ENCODE measurements around the gene CAPZA1.
A peak's percentile ranks its signal among the peaks of the same experiment; 100 is the strongest.
"Not testable (repeated sequence)": the region's sequence is repeated elsewhere in the genome, so short reads cannot be mapped to it uniquely, and the experiment has no call there.

Gene CAPZA1

GRCh38 chr1:112619518-112620376 is at the start of gene CAPZA1:
Gene CAPZA1 (plus strand): TSS chr1:112619832. CDS start chr1:112619845, 13 bp downstream.
- Histone ChIP-seq H3K27ac (peak within 1 kb of the TSS; percentile 90 to 100 (median 99)), H3K4me3 (peak within 1 kb of the TSS; percentile 74 to 97 (median 90))

DNA sequence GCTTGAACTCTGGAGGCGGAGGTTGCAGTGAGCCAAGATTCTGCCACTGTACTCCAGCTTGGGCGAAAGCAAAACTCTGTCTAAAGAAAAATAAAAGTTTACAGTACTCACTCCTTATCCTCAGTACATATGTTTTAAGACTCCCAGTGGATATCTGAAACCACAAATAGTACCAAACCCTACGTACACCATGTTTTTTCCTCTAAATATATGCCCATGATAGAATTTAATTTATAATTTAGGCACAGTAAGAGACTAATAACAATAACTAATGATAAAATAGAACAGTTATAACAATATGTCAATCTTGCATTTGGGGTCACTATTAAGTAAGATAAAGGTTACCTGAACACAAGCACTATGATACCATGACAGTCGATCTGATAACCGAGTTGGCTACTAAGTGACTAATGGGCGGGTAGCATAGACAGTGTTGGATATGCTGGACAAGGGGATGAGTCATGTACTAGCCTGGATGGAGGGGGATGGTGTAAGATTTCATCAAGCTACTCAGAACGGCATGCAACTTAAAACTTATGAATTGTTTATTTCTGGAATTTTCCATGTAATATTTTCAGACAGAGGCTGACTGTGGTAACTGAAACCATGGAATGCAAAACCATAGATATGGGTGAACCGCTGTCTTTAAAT is 44.4 kb upstream of the CAPZA1 start:
- Histone ChIP-seq H3K27ac (no peak overlapping the region), H3K4me3 (no peak overlapping the region)

DNA sequence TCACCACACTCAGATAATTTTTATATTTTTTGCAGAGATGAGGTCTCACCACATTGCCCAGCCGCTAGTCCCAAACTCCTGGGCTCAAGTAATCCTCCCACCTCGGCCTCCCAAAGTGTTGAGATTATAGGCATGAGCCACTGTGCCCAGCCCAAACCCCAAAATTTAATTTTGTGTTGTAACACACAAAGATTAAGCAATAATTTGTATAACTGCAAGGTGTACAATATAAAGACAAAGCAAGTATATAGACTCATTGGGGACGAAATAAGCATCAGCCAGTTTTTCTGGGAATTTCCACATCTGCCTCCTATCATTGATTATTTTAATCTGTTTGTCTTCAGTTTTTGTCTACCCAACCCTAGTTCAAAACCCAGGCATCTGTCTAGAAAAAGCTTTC is 43.4 kb upstream of the CAPZA1 start:
- no peak overlapping the region for H3K4me3 ChIP-seq
- H3K27ac ChIP-seq = no peak overlapping the region

DNA sequence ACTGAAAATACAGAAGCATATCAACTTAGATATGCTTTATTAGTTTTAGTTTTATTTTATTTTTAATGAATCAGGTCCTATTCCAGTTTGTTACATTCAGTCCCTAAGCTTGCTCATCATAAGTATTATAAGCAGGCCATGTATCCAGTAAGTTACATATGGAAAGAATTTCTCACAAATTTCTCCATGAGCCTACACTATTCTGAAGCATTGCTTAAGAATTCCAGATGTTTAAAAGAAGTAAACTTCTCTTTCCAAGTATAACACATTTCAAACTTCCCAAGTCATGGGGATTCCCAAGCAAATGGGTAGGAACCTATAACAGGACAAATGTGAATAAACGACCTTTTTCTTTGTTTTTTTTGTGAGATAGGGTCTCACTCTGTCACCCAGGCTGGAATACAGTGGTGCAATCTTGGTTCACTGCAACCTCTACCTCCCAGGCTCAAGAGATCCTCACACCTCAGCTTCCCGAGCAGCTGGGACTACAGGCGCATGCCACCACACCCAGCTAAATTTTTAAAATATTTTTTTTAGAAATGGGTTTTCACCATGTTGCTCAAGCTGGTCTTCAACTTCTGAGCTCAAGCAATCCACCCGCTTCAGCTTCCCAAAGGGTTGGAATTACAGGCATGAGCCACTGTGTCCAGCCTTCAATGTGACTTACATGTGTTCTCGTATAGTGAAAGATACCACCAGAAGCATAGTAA is 39.7 kb upstream of the CAPZA1 start:
- H3K27ac ChIP-seq = no peak overlapping the region
- H3K4me3 ChIP-seq = no peak overlapping the region

DNA sequence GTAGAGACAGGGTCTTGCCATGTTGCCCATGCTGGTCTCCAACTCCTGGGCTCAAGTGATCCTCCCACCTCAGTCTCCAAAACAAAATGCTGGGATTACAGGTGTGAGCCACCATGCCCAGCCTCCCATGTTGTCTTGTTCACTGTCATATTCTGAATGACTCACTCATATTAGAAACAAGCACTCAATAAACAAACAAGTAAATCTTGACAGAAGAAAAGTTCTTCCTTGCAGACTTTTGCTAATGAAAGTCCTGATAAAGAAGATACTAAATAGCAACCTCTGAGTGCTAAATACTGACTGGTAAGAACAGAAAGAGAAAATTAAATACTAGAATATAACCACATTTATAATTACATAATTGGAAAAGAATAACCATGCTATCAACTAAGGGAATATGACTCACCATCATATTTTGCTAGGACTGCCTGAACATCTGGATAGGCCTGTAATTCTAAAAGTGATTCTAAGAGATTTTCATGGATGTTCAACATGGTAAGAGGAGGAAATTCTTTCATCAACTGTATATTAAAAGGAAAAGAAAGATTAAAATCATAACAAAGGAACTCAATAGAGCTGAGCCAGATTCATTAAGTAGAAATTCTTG is 37.9 kb upstream of the CAPZA1 start:
- Histone ChIP-seq H3K27ac (peak overlapping the region in 2 of 21 experiments; percentile 6 to 23), H3K4me3 (no peak overlapping the region)

DNA sequence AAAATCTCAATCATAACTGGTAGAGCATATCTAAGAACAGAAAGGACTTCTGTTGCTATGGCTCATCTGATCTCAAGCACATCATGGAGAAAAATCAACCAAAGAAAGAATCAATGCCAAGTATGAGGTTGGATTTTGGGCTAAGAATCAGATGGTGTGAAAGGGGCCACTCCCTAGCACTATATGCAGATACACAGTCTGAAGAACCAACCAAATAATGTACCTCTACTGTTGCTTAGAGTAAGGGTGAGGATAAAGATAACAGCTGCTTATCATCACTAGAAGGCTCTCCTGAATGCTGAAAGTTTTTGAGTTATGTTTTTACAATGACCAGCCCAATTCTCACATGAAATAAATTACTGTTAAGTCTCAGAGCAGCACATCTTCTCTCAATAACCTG is 36.3 kb upstream of the CAPZA1 start:
- no peak overlapping the region for H3K4me3 ChIP-seq
- no peak overlapping the region for H3K27ac ChIP-seq

- Histone ChIP-seq H3K27ac (no peak overlapping the region), H3K4me3 (no peak overlapping the region)
Observed at GRCh38 chr1:112589766-112590165, 29.9 kb upstream of the CAPZA1 start.

DNA sequence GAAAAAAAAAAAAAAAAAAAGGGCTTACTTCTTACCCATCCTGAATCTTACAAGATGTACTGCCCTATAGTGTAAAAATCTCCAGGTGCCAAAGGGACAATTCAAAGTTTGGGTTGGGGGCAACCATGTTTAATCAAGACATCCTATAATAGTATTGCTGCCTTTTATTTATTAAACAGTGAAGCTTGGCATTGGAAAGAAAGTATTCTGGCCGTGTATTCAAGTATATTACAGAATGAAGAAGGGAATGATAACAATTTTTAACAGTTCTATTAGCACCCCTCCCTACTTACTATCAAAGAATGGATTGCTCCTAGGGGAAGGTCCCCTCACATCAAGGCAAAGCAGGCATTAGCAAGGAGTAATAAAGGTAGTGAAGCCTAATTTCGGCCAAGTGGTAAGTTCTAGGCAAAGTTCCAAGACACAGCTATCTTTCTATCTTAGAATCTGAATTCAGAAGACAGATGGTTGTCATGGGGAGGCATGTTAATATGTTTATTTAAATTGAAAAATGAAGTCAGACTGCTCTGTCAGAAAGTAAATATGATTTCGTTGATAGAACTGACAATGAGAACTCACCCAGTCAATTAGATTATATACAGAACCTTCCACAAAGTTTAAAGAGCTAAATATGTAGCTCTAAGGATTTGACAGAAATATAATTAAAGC is 25.3 kb upstream of the CAPZA1 start:
- H3K27ac ChIP-seq = no peak overlapping the region

GRCh38 chr1:112599477-112599876 is 20.2 kb upstream of the CAPZA1 start:
- Histone ChIP-seq H3K4me3 (no peak overlapping the region), H3K27ac (no peak overlapping the region)

More for the DNA sequence above, 25.3 kb upstream of the CAPZA1 start:
- H3K4me3 ChIP-seq = no peak overlapping the region

- Histone ChIP-seq H3K4me3 (no peak overlapping the region), H3K27ac (no peak overlapping the region)
Observed at GRCh38 chr1:112603012-112603411, 16.6 kb upstream of the CAPZA1 start.

GRCh38 chr1:112603541-112603940 is 16.1 kb upstream of the CAPZA1 start:
- Histone ChIP-seq H3K27ac (no peak overlapping the region), H3K4me3 (no peak overlapping the region)

- peak overlapping the region in 19 of 21 experiments; percentile 35 to 86 (median 75) for H3K27ac ChIP-seq
- no peak overlapping the region for H3K4me3 ChIP-seq
Observed at GRCh38 chr1:112605633-112606327, 13.9 kb upstream of the CAPZA1 start.

DNA sequence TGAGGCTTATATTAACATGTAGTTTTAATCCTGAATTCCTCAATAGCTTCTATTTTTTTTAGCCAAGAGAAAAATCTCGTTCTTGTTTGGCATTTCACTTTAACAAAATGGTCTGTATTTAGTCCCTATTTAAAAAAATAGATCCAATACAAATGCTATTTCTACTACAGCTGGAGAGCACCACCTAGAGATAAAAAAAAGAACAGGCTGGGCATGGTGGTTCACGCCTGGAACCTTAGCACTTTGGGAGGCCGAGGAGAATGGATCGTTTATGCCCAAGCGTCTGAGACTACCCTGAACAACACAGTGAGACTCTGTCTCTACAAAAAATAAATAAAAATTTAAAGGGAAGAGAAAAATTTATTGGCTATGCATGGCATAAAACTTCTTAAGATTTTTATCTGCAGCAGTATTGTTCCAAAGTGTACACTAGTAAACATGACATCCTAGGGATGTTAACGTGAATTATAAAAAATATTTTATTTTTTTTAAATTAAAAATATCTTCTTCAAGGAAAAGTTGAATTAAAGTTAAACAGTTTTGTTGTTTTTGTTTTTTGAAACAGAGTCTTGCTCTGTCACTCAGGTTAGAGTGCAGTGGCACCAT is 5.1 kb upstream of the CAPZA1 start:
- no peak overlapping the region for H3K27ac ChIP-seq
- no peak overlapping the region for H3K4me3 ChIP-seq

DNA sequence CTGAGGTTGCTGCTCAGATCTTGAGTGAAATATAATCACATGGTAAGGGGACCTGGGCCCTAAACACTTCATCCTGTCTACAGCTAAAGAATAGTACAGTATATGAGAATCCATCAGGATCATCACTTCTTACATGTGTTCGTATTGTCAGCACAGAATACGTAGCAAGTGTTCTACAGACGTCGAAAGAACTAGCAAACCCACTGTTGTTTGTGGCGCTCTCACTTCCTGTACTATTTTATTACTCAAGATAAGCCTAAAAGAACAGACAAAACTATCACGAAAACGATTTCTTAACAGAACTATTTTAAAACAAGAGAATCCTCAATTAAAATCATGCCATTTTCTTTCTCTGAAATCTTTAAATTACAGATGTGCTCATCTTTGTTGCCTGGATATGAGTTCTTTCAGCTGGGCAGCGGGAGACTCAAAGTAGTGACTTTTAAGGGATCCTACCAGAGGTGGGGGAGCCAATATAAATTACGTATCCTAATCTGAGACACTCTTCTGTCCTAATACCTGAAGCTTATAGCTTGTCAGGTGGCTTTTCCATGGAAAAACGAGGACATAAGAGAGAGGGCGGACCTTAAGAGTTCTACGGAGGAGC is 1.4 kb upstream of the CAPZA1 start:
- Histone ChIP-seq H3K4me3 (peak overlapping the region; percentile 74 to 97 (median 90)), H3K27ac (peak overlapping the region; percentile 90 to 100 (median 99))

DNA sequence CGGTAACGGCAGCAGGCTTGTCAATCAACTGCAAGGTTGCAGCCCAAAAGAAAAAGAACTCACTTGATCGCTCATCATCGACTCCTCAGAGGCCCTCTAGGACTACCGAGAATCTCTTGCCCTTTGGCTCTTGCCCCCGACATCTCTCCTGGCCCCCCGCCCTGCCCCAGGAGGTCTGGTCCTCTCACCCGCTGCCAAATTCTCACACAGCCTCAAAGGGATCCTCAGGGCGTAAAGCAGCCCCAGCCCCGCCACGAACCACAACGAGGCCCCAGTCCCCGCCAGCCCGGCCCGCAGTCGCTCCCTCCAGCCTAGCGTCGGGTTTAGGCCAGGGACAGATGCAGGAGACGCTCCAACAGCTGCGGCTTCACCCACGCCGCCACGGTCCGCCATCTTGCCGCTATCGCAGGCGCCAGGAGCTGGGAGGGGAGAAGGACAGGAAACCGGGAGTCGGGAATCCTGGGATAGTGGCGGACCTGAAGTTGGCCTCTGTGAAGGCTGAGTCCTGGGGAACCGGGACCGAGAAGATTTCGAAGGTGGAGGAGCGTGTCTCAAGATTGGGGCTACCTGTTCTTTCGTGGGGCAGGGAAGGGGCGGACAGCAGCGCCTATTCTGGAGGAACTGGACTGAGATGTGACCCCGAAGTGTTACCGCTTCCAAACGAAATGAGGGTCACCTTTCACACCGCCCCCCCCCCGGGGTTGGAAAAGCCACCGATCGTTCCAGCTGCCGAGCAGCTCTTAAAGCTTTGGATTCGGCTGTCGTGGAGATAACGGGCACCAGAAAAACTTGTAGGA is 713 bp upstream of the CAPZA1 start, which contains the start of gene ST7L:
TSS of gene ST7L (minus strand) at position 421 of the 797 bp plus-strand sequence. CDS start at position 393, 28 bp downstream.
- peak within 1 kb of the TSS; percentile 74 to 97 (median 90) for H3K4me3 ChIP-seq
- peak within 1 kb of the TSS; percentile 90 to 100 (median 99) for H3K27ac ChIP-seq

DNA sequence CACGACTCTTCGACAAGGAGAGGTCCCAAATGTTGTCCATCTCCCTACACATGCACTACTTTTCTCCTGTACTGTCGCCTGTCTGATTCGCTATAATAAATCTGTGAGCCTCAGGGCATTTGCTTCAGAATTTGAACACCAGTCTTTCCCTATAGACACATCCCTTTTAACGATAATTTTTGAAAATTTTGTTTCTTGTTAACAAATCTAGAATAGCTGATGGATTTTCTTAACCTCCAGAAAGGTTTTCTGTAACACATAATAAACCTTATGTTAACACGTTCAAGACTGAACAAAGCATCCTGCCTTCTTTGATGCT is 704 bp downstream of the CAPZA1 start:
- Histone ChIP-seq H3K27ac (peak overlapping the region in 19 of 21 experiments; percentile 96 to 100 (median 99)), H3K4me3 (peak overlapping the region; percentile 74 to 97 (median 90))

- not testable (repeated sequence) for H3K27ac ChIP-seq, H3K4me3 ChIP-seq
Observed at GRCh38 chr1:112624493-112624892, 4.9 kb downstream of the CAPZA1 start.
